NK-92 (cell line): ENCODE data around the gene MYOM1.

Experiments used
- DNase-seq: peaks from one replicate; lab custom pipeline; 2025; ENCODE audit not compliant: unreplicated experiment; lab: John Stamatoyannopoulos, UW

MYOM1 gene

GRCh38 chr18:3119401-3120341 lies 100.1 kb downstream of the MYOM1 start:
- no peak for DNase-seq

GRCh38 chr18:3118195-3119010 lies 101.4 kb downstream of the MYOM1 start:
- DNase-seq = no peak

GRCh38 chr18:3117493-3118192 lies 102.1 kb downstream of the MYOM1 start:
- no peak for DNase-seq

GRCh38 chr18:3115447-3116030 lies 104.2 kb downstream of the MYOM1 start:
- DNase-seq = no peak

DNA sequence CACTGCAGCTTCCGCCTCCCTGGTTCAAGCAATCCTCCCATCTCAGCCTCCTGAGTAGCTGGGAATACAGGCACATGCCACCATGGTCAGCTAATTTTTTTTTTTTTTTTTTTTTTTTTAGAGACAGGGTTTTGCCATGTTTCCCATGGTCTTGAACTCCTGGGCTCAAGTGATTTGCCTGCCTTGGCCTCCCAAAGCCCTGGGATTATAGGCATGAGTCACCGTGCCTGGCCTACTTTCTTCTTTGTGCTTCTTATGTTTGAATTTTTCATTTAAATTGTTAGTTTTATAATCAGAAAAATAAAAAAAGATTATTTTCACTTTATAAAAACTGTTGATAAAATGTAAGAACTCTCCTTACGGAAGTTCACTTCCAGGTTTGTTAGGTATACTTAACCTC lies 105.3 kb downstream of the MYOM1 start:
- DNase-seq = no peak

DNA sequence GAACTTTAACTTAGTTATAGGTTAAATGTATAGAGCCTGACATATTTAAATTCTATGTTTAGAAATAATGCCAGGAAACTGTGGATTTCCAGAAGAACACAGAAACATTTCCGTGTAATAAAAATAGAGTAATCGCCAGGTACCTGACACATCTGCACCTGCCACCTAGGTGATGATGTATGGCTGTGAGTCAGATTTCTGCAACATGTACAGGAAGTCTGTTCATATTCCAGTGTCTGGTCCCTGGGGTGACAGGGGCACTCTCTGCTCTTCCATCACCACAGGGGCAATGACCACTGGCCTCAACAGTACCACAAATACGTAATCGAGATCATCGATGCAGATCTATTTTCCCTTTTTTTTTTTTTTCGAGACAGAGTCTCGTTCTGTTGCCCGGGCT lies 105.7 kb downstream of the MYOM1 start:
- DNase-seq = no peak

GRCh38 chr18:3111523-3112240 lies 108.1 kb downstream of the MYOM1 start:
- no peak for DNase-seq

DNA sequence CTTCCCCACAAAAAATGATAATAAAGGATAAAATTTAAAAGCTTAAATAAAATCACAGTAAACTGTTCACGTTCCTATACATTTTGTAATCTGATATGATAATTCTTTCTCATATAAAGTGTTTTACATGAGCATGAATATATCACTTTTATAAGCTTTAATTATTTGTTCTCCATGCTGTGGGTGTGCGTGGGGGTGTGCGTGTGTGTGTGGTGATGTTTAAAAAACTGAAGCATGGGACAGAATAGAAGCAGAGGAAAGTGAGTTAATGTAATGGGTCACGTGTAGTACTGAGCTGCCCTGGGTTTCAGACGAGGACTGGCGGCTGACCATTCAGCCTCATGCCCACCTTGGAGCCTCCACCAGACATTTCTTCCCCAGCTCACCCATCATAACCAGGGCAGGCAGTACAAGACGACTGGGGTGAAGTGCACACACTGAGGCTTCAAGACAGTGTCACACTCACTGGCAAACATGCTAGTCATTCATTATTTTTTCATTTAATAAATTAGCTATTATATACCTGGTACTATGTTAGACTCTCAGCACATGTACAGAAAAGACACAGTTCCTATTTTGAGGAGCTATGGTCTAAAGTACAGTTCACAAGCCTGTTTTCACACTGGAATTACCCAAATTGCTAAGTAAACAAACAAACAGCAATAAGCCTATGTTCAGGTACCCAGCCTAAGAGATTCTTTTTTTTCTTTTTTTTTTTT lies 109.6 kb downstream of the MYOM1 start:
- no peak for DNase-seq

- no peak for DNase-seq
These were observed 112.0 kb downstream of the MYOM1 start for GRCh38 chr18:3107740-3108151.

DNA sequence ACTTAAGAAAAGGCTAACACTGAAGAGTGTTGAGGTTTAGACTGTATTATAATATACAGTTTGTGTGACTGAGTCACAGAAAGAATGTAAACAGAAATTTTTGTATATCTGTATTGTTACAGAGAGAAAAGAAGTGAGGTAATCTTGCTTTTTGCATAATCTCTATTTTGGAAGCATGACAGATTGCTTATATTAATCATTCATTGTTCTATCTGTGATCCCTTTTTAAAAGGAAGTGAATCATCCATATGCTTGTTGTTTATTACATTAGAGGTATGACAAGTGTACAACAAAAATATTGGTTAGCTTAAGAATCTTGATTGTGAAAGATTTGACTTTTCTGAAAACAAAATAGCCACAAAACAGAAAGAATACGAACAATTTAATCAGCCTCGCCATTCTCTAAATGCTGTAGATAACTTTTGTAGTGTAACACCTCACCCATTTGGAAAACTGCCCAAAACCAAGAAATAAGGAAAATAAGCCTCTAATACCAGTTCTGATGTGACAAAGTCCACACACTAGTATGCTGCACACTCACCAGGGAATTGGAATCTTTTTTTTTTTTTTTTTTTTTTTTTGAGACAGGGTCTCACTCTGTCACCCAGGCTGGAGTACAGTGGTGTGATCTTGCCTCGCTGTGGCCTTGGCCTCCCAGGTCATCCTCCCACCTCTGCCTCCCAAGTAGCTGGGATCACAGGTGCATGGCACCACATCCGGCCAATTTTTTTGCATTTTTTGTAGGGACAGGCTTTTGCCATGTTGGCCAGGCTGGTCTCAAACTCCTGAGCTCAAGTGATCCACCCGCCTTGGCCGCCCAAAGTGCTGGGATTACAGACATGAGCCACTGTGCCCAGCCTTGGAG lies 115.3 kb downstream of the MYOM1 start:
- DNase-seq = no peak

GRCh38 chr18:3103576-3103975 lies 116.2 kb downstream of the MYOM1 start:
- DNase-seq = no peak

- no peak for DNase-seq
These were observed 116.8 kb downstream of the MYOM1 start for GRCh38 chr18:3102983-3103382.

GRCh38 chr18:3100498-3101132 lies 119.2 kb downstream of the MYOM1 start:
- no peak for DNase-seq

- no peak for DNase-seq
These were observed 120.4 kb downstream of the MYOM1 start for GRCh38 chr18:3099327-3099726.

DNA sequence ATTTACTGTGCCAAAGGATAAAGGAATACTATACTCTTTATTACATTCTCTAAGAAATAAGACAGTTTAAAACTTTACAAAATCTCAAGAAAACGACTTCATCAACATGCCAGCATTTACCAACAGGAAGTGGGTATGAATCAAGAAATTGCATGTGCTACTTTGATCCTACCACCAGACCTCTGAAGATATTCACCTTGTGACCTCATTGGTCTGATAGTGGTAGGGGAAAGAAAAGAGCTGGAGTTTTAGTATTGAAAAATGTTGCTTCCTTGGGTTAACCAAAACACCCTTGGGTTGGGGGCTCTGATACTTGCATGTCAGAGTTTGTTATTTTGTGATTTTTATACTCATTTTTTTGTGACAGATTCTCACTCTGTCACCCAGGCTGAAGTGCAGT lies 122.7 kb downstream of the MYOM1 start:
- no peak for DNase-seq

DNA sequence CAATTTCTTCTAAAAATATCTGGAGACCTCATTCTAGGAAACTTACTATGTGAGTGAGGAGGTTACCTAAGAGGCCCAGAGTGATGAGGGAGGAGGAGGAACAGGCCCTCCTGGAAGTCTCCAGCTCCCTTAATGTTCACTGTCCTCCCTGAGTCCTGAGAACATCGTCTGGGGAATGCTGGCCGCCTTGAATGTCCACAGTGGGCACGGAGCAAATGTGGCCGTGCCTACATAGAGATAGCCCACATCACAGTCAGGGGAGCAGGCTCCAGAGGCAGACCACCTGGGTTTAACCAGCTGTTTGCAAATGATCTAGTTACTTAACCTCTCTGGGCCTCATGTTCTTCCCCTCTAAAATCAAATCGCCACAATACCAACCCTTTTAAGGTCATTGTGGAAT lies 123.8 kb downstream of the MYOM1 start:
- no peak for DNase-seq

- no peak for DNase-seq
These were observed 125.5 kb downstream of the MYOM1 start for GRCh38 chr18:3094338-3094684.

DNA sequence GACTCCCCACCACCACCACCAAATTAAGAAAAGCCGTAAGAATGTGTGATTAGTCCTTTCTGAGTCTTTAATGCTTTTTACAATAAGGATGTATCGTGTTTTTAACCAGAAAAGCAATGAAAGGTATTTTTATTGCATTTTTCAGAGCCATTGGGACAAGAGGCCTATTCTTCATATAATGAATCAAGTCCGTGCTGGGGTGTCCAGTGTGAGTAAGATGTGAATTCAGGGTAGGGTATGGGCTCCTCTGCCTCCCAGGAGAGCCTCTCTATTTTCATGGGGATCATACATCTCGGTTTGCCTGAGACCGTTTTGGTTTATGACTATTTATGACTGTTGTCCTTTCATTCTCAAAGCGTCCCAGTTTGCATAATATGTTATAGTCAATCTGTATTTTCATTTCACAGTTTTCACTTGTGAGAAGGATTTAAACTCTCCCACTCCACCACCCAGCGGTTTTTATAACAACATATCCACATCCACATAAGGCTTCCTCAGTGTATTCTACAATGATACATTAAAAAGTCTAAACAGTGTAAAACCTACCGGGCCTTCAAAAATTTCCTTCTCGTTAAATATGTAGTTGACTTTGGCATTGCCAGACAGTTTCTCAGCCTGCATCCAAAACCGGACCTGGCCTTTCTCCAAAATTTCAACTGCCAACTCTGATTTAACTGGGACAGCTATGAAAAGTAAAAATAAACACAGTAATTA lies 126.0 kb downstream of the MYOM1 start:
- no peak for DNase-seq
